Neuronal stem cell (in vitro differentiated cells): Measurements from ENCODE around the gene CEP85L.

Experiments
- DNase-seq: peaks from one replicate; pipeline ENCODE4 v3.0.0-alpha.2; 2013; ENCODE audit warnings: low spot score
- H2AFZ ChIP-seq: one replicate; pipeline ENCODE4 v1.6.1; 2013; ENCODE audit warnings: mild to moderate bottlenecking, low read length, inconsistent platforms
- H2AK5ac ChIP-seq: 2 replicates; pipeline ENCODE4 v1.6.1; 2013; ENCODE audit warnings: low read depth, mild to moderate bottlenecking, inconsistent platforms, low read length, moderate library complexity, mixed read lengths
- H2BK120ac ChIP-seq: 2 replicates; pipeline ENCODE4 v1.6.1; 2013; ENCODE audit warnings: low read depth, mild to moderate bottlenecking, inconsistent platforms, low read length, moderate library complexity, mixed read lengths
- H2BK12ac ChIP-seq: one replicate; pipeline ENCODE4 v1.6.1; 2013; ENCODE audit warnings: low read length, inconsistent platforms
- H2BK15ac ChIP-seq: 2 replicates; pipeline ENCODE4 v1.6.1; 2013; ENCODE audit warnings: mild to moderate bottlenecking, low read length, inconsistent platforms, mixed read lengths
- H2BK5ac ChIP-seq: one replicate; pipeline ENCODE4 v1.6.1; 2013; ENCODE audit warnings: inconsistent platforms, mild to moderate bottlenecking, low read length, moderate library complexity
- H3K14ac ChIP-seq: one replicate; pipeline ENCODE4 v1.6.1; 2013; ENCODE audit warnings: low read length, inconsistent platforms
- H3K18ac ChIP-seq: 2 replicates; pipeline ENCODE4 v1.6.1; 2013; ENCODE audit warnings: low read length, inconsistent platforms
- H3K23ac ChIP-seq: 2 replicates; pipeline ENCODE4 v1.6.1; 2013; ENCODE audit warnings: low read depth, mild to moderate bottlenecking, mixed read lengths, low read length, inconsistent platforms; ENCODE audit not compliant: poor library complexity
- H3K27ac ChIP-seq: replicated peaks from 3 replicates; pipeline ENCODE4 v1.5.1; 2013; ENCODE audit warnings: low read length, inconsistent platforms
- H3K27me3 ChIP-seq, 3 experiments: 2 replicates each; pipeline ENCODE4 v1.6.1; 2013; ENCODE audit warnings: low read length in 3 of 3, mild to moderate bottlenecking in 2 of 3, inconsistent platforms in 1 of 3, low read depth in 1 of 3, mixed read lengths in 1 of 3, moderate library complexity in 1 of 3; ENCODE audit not compliant: control insufficient read depth in 3 of 3, insufficient read depth in 3 of 3
- H3K36me3 ChIP-seq, 2 donors: replicated peaks in 1 of 2; 2 replicates each; pipeline ENCODE4 v1.6.1; 2013; ENCODE audit warnings: low read length in 2 of 2; ENCODE audit not compliant: control insufficient read depth in 2 of 2, insufficient read depth in 2 of 2
- H3K4ac ChIP-seq: 2 replicates; pipeline ENCODE4 v1.6.1; 2013; ENCODE audit warnings: inconsistent platforms, mild to moderate bottlenecking, low read length, moderate library complexity
- H3K4me1 ChIP-seq, 2 donors: 1 replicate in 1 of 2; 2 replicates in 1 of 2; pipeline ENCODE4 v1.6.1; 2013; ENCODE audit warnings: low read length in 2 of 2, low read depth in 1 of 2; ENCODE audit not compliant: control insufficient read depth in 2 of 2, insufficient read depth in 1 of 2
- H3K4me2 ChIP-seq: one replicate; pipeline ENCODE4 v1.6.1; 2013; ENCODE audit warnings: mild to moderate bottlenecking, low read length, inconsistent platforms; ENCODE audit not compliant: insufficient read depth, poor library complexity, severe bottlenecking
- H3K4me3 ChIP-seq, 2 donors: 2 replicates each; pipeline ENCODE4 v1.5.1; 2013; ENCODE audit warnings: low read length in 2 of 2, mild to moderate bottlenecking in 2 of 2, inconsistent platforms in 1 of 2, moderate library complexity in 1 of 2
- H3K79me1 ChIP-seq: one replicate; pipeline ENCODE4 v1.6.1; 2013; ENCODE audit warnings: low read depth, mild to moderate bottlenecking, inconsistent platforms, low read length, moderate library complexity
- H3K9ac ChIP-seq: one replicate; pipeline ENCODE4 v1.6.1; 2013; ENCODE audit warnings: mild to moderate bottlenecking, low read depth, low read length, inconsistent platforms; ENCODE audit not compliant: poor library complexity
- H3K9me3 ChIP-seq, 2 donors: replicated peaks in 1 of 2; 2 replicates each; pipeline versions ENCODE3 to v1.6.1; 2013; ENCODE audit warnings: low read length in 2 of 2, mild to moderate bottlenecking in 2 of 2, inconsistent platforms in 1 of 2, low read depth in 1 of 2, mixed read lengths in 1 of 2, moderate library complexity in 1 of 2; ENCODE audit not compliant: control insufficient read depth in 2 of 2, insufficient read depth in 1 of 2
- H4K8ac ChIP-seq: one replicate; pipeline ENCODE4 v1.6.1; 2013; ENCODE audit warnings: low read depth, mild to moderate bottlenecking, inconsistent platforms, low read length, moderate library complexity
- H4K91ac ChIP-seq: one replicate; pipeline ENCODE4 v1.6.1; 2013; ENCODE audit warnings: low read length, low read depth, mild to moderate bottlenecking, inconsistent platforms; ENCODE audit not compliant: poor library complexity
- WGBS, 2 donors: extraction: QIAGEN DNeasy Blood & Tissue Kit; methylation state at CpG; one replicate each; pipeline ENCODE4 v1.1.7; 2013; ENCODE audit warnings: missing lambda C conversion rate in 2 of 2, mixed read lengths in 1 of 2; ENCODE audit not compliant: insufficient read length in 2 of 2, insufficient replicate concordance in 1 of 2; ENCODE audit errors: extremely low coverage in 2 of 2; 5-methylcytosine and 5-hydroxymethylcytosine counted together

Gene CEP85L

DNA sequence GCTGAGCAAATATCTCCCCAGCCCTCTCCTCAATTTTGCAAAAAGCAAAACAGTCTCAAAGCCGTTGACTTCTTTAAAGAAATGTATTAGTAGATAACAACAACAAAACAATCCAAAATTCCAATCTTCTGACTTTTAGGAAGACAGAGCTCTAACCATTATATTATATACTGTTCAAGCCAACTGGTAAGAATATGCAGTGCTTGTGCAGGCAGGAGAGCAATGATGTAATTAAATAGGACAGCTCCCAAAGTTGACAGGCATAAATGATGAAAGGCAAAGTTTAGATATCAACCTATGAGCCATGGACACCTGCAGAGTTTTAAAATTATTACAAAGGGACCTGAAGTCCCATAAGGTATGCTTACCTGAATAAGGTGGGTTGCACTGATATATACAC is 16.6 kb upstream of the CEP85L start:
- Histone ChIP-seq H3K4me2 (no peak overlapping the region), H4K8ac (no peak overlapping the region), H2AFZ (no peak overlapping the region), H4K91ac (no peak overlapping the region), H3K27me3 (no peaks in the 10 kb centered on the region), H3K4me1 (no peaks in the 10 kb centered on the region), H2AK5ac (no peak overlapping the region), H2BK120ac (no peak overlapping the region), H3K23ac (no peak overlapping the region), H3K4me3 (no peak overlapping the region), H2BK5ac (no peak overlapping the region), H3K9me3 (no peaks in the 10 kb centered on the region), H3K4ac (no peak overlapping the region), H3K9ac (no peak overlapping the region), H3K18ac (no peak overlapping the region), H3K27ac (no peak overlapping the region), H3K79me1 (no peaks in the 10 kb centered on the region), H3K14ac (no peak overlapping the region), H2BK15ac (no peak overlapping the region), H3K36me3 (no peaks in the 10 kb centered on the region), H2BK12ac (no peak overlapping the region)
- no peak for DNase-seq
- no CpG with 5 or more reads among the region's 1 CpG for WGBS, 2 donors

DNA sequence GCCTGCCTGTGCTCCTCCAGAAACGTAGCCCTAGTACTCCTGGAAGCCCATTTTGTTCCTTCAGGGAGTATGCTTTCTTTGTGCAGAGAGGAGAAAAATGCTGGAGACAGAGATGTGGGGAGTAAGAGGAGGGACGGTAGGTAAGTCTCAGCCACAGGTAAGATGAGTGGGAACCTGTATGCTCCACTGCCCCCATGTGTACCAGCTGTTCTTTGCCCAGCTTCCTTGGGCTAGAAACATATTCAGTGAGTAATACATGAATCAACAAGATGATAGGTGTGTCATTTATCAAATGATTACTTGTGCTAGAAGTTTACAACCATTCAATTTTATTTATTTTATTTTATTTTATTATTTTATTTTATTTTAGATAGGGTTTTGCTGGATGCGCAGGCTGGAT is 13.6 kb upstream of the CEP85L start:
- H3K27me3 ChIP-seq: no peaks in the 10 kb centered on the region
- no peak overlapping the region for H2BK5ac ChIP-seq
- no peak overlapping the region for H3K4ac ChIP-seq
- H2BK15ac ChIP-seq: no peak overlapping the region
- no peaks in the 10 kb centered on the region for H3K79me1 ChIP-seq
- H2BK12ac ChIP-seq: no peak overlapping the region
- H3K4me1 ChIP-seq: no peaks in the 10 kb centered on the region
- no CpG with 5 or more reads among the region's 3 CpGs for WGBS, 2 donors
- no peaks in the 10 kb centered on the region for H3K9me3 ChIP-seq
- H4K8ac ChIP-seq: no peak overlapping the region
- H3K4me2 ChIP-seq: no peak overlapping the region
- H3K9ac ChIP-seq: no peak overlapping the region
- H3K14ac ChIP-seq: no peak overlapping the region
- H2BK120ac ChIP-seq: no peak overlapping the region
- H3K27ac ChIP-seq: no peak overlapping the region
- no peaks in the 10 kb centered on the region for H3K36me3 ChIP-seq
- H3K18ac ChIP-seq: no peak overlapping the region
- no peak overlapping the region for H3K23ac ChIP-seq
- H2AFZ ChIP-seq: no peak overlapping the region
- H2AK5ac ChIP-seq: no peak overlapping the region
- no peak overlapping the region for H4K91ac ChIP-seq
- no peak overlapping the region for H3K4me3 ChIP-seq
- no peak for DNase-seq

DNA sequence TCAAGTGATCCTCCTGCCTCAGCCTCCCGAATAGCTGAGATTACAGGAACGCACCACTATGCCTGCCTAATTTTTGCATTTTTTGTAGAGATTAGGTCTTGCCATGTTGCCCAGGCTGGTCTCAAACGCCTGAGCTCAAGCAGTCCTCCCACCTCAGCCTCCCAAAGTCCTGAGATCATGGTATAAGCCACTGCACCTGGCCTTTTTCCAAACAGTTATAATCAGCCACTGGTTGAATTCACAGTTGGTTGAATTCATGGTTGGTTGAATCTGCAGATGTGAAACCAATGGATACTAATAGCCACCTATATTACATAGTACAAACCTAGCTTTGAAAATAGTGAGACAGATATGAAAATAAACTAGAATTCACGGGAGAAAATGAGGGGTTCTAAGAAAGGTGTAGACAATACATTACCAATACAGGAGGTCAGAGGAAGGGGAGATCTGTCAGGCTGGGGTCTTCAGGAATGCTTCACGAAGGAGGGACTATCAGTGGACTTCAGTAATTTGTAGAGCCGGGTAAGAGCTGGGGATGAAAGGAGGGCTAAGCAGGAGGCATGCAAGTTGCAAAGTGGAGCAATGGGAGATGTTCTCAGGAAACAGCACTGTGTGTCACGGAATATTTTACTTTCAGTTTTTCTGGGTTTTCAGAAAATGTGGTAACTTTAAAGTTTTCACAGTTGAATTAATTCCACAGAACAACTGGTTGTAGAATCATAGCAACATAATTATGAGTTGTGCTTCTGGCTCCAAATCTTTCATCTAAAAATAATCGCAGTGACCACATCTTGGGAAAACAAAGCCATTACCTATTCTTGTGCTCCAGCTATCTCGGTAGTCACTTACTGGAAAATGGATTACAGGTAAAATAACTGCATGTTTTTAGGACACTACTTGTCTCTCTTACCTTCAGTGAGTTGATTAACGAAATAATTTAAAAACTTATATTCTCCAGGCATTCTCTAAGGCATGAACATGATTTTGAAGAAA is 12.9 kb upstream of the CEP85L start:
- no CpG with 5 or more reads among the region's 10 CpGs for WGBS, 2 donors
- no peak overlapping the region for H3K4me3 ChIP-seq
- H3K27me3 ChIP-seq: no peaks in the 10 kb centered on the region
- H3K27ac ChIP-seq: no peak overlapping the region
- no peak overlapping the region for H2AK5ac ChIP-seq
- no peak overlapping the region for H2BK5ac ChIP-seq
- H3K18ac ChIP-seq: no peak overlapping the region
- no peak overlapping the region for H2BK15ac ChIP-seq
- no peak overlapping the region for H4K8ac ChIP-seq
- no peak overlapping the region for H3K4ac ChIP-seq
- no peak overlapping the region for H3K23ac ChIP-seq
- H3K4me2 ChIP-seq: no peak overlapping the region
- no peak overlapping the region for H3K9ac ChIP-seq
- DNase-seq: no peak
- H2AFZ ChIP-seq: no peak overlapping the region
- no peak overlapping the region for H3K14ac ChIP-seq
- no peak overlapping the region for H4K91ac ChIP-seq
- no peak overlapping the region for H2BK120ac ChIP-seq
- no peaks in the 10 kb centered on the region for H3K4me1 ChIP-seq
- no peaks in the 10 kb centered on the region for H3K36me3 ChIP-seq
- no peaks in the 10 kb centered on the region for H3K9me3 ChIP-seq
- H3K79me1 ChIP-seq: no peaks in the 10 kb centered on the region
- no peak overlapping the region for H2BK12ac ChIP-seq

DNA sequence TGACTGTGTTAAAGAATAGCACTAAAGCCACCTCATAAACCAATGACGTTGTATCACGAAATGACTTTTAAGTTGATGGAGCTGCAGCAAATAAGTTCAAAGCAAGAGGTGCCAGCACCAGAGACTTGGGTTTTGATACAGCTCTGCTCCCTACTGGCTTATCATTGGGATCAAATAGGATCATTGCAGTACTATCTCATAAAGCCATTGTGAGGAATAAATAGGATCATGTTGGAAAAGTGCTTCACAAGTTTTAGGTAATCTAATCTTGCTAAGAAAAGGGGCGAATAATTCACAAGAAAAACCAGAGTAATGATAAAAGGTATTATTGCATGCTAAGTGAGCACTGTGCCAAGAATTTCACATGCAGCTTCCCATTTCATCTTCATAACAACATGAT is 10.4 kb upstream of the CEP85L start:
- no peak overlapping the region for H3K23ac ChIP-seq
- H3K27me3 ChIP-seq: no peaks in the 10 kb centered on the region
- H3K79me1 ChIP-seq: no peaks in the 10 kb centered on the region
- no peak overlapping the region for H3K4me3 ChIP-seq
- no peak overlapping the region for H4K8ac ChIP-seq
- H3K14ac ChIP-seq: no peak overlapping the region
- H2AFZ ChIP-seq: no peak overlapping the region
- DNase-seq: no peak
- no peaks in the 10 kb centered on the region for H3K36me3 ChIP-seq
- no peak overlapping the region for H3K18ac ChIP-seq
- H3K4me2 ChIP-seq: no peak overlapping the region
- H3K4ac ChIP-seq: no peak overlapping the region
- H3K9me3 ChIP-seq: no peaks in the 10 kb centered on the region
- no CpG with 5 or more reads among the region's 3 CpGs for WGBS, 2 donors
- H3K27ac ChIP-seq: no peak overlapping the region
- no peak overlapping the region for H4K91ac ChIP-seq
- H2BK120ac ChIP-seq: no peak overlapping the region
- no peaks in the 10 kb centered on the region for H3K4me1 ChIP-seq
- H2BK12ac ChIP-seq: no peak overlapping the region
- no peak overlapping the region for H2AK5ac ChIP-seq
- H2BK15ac ChIP-seq: no peak overlapping the region
- no peak overlapping the region for H3K9ac ChIP-seq
- H2BK5ac ChIP-seq: no peak overlapping the region
